HG03354 (cell line): ENCODE measurements around the gene SERGEF.

Experiments used
- ATAC-seq: cut with Tn5 transposase; IDR thresholded peaks from one replicate; pipeline ENCODE4 v1.9.1; 2021; ENCODE audit warnings: mild to moderate bottlenecking; ENCODE audit not compliant: unreplicated experiment, poor library complexity, severe bottlenecking

The SERGEF gene

DNA sequence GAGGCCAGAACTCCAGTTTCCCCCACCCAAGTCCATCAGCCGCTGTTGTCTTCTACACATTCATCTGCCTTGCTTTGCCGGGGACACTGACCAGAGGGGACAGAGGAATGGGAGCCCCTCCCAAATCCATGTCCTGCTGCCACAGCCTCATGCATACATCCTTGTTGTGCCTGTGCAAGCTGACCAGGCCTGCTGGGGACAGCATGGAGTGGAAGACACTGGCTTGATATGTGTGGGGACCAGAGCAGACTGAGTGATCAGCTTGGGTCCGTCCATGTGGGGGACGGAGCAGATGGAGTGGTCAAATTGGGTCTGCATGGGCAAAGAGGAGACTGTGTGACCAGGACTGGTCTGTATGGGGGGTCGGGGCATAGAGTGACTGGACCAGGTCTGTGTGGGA lies 234.5 kb downstream of the SERGEF start:
- no peak for ATAC-seq

DNA sequence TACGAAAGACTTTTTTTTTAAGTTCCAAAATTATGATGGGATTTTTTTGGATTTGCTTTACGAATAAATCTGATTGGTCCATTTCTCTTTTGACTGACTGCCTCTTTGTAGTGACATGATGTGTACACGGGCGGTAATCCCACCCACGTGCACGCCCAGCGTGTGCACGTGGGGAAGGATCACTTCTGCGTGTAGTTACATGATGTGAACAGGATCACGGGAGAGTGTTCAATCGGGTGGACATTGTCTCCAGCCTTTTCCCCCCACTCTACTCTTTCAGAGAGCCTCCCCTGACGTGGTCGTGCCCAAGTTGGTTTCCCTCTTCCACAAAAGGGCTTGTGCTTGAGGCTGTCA lies 235.1 kb downstream of the SERGEF start:
- no peak for ATAC-seq

- no peak for ATAC-seq
Observed at GRCh38 chr11:17777086-17777737, 235.6 kb downstream of the SERGEF start.

DNA sequence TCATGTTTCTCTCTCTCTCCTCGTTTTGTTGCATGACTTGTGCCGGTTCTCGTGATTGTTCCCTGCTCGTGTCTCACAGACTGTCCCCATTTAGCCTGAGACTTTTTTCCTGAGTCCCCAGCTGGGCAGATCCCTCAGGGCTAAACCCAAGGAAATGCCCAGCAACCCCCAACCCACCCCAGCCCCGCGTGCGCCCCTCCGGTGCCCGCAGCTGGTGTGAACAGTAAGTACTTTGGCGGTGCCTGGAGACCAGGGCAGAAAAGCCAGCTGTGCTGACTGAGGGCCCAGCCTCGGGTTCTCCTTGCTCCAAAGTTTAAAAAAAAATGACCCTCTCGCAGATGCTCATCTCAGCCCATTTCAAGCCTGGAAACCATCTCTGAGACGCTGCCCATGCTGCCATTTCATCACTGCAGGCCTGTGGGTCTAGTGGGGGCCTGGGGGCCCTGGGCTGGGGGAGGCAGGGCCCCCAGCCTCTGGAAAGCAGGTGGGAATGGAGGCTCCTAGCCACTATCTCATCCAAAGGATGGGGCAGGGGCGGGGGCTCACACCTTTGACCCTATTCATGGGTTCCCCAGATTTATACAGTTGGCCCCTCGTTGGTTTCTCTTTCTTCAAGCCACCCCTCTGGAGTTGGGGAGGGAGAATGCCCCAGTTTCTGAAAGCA lies 236.5 kb downstream of the SERGEF start:
- ATAC-seq: no peak

- ATAC-seq: no peak
Observed at GRCh38 chr11:17775507-17776211, 237.2 kb downstream of the SERGEF start.

- no peak for ATAC-seq
Observed at GRCh38 chr11:17775035-17775348, 237.9 kb downstream of the SERGEF start.

DNA sequence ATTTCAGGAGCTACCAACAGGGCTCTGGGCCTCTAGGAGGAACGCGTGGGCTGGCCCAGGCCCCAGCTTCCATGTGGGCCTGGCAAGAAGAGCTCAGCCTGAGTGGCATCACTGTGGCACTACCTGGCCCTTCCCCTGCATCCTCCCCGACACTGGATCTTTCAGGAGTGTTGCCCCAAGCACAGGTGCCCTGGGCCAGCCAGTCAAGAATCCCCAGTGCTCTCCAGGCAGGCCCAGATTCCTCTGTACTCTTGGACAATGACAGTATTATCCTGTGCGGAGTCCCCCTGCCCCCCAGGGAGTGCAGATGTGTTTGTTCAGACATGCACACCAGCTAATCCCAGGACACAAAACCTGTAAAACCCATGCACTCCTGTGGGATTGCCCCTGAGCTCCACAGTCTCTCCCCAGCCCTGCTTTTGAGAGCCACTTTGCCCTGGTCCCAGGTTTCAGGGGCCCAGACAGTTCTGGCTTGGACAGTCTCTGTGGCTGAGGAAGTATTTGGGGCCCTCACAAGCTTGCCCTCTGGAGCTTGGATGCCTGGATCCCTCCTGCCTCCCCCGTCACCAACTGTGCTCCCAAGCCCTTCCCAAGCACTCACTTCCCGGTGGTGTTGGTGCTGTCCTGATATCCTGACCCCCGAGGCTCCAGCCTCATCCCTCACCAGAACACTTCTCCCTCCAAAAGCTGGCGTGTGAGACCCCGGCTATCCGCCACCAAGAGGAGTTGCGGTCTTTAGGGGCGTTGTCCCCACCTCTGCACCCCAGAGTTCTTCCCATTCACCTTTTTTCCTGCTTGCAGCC lies 238.4 kb downstream of the SERGEF start:
- ATAC-seq: no peak

GRCh38 chr11:17773674-17774073 lies 239.2 kb downstream of the SERGEF start:
- no peak for ATAC-seq

GRCh38 chr11:17772704-17773600 lies 239.9 kb downstream of the SERGEF start:
- ATAC-seq: no peak

- no peak for ATAC-seq
Observed at GRCh38 chr11:17771841-17772401, 240.9 kb downstream of the SERGEF start.

GRCh38 chr11:17771415-17771814 lies 241.4 kb downstream of the SERGEF start:
- no peak for ATAC-seq

- ATAC-seq: no peak
Observed at GRCh38 chr11:17770917-17771316, 241.9 kb downstream of the SERGEF start.

GRCh38 chr11:17770048-17770652 lies 242.7 kb downstream of the SERGEF start:
- no peak for ATAC-seq

GRCh38 chr11:17769218-17769617 lies 243.6 kb downstream of the SERGEF start:
- ATAC-seq: no peak

- no peak for ATAC-seq
Observed at GRCh38 chr11:17768547-17768946, 244.3 kb downstream of the SERGEF start.

GRCh38 chr11:17767914-17768313 lies 244.9 kb downstream of the SERGEF start:
- ATAC-seq: no peak

GRCh38 chr11:17767301-17767885 lies 245.5 kb downstream of the SERGEF start:
- no peak for ATAC-seq

DNA sequence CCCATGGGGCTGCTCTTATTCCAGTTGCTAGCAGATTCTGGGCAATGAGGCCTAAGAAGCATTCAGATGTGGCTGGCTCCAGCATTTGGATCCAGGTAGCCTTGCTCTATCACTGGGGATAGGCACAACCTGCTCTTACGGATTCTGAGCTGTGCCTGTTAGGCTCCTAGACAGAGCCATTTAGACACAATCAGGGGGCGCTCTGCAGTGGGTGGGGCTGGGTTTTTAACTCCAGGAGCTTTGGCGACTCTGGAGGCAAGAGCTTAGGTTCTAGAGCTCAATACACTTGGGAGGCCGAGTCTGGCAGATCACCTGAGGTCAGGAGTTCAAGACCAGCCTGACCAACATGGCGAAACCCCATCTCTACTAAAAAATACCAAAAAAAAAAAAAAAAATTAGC lies 246.3 kb downstream of the SERGEF start:
- ATAC-seq: no peak

DNA sequence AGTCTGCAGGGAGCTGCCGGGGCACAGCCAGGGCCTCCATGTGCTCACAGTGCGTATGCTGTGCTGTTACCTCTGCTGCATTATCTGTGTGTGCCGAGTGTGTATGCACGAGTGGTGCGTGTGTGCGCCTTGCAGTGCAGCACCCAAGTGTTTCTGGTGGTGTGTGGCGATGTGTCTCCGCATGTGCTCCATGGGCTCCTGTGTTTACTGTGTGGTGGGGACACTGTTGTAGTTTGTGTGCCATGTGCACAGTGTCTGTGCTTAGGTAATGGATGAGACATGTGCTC lies 246.8 kb downstream of the SERGEF start:
- ATAC-seq: no peak
